Stimulated activated CD4-positive, alpha-beta T cell treated with anti-CD3 and anti-CD28 coated beads, Interleukin-2, amount 100 ng/mL, for 24 hours (primary cell): ENCODE results near the gene KRT5.

Experiments
- DNase-seq, 2 donors: peaks; one replicate each; pipeline ENCODE4 v3.0.0-alpha.2; 2020

The KRT5 gene

GRCh38 chr12:52519826-52520662, at the start of gene KRT5:
Gene KRT5 (minus strand): TSS chr12:52520394. CDS start chr12:52520296, 98 bp downstream.
- DNase-seq = no peak

- DNase-seq = no peak
Measured at GRCh38 chr12:52568111-52568510, 47.9 kb upstream of the KRT5 start.

GRCh38 chr12:52566847-52567291, 46.7 kb upstream of the KRT5 start:
- no peak for DNase-seq

GRCh38 chr12:52564582-52564981, 44.4 kb upstream of the KRT5 start:
- DNase-seq = no peak

GRCh38 chr12:52561880-52562449, 41.8 kb upstream of the KRT5 start:
- no peak for DNase-seq

GRCh38 chr12:52559979-52560378, 39.8 kb upstream of the KRT5 start:
- DNase-seq = no peak

GRCh38 chr12:52558781-52559445, 38.7 kb upstream of the KRT5 start:
- no peak for DNase-seq

- DNase-seq = no peak
Measured at GRCh38 chr12:52557476-52557875, 37.3 kb upstream of the KRT5 start.

GRCh38 chr12:52555577-52555976, 35.4 kb upstream of the KRT5 start:
- DNase-seq = no peak

GRCh38 chr12:52552681-52553195, 32.5 kb upstream of the KRT5 start, which contains the start of gene KRT71:
Gene KRT71 (minus strand): TSS chr12:52553145. CDS start chr12:52553077, 68 bp downstream.
- DNase-seq = no peak

GRCh38 chr12:52552055-52552454, 31.9 kb upstream of the KRT5 start:
- no peak for DNase-seq

- DNase-seq = no peak
Measured at GRCh38 chr12:52551216-52551865, 31.1 kb upstream of the KRT5 start.

- no peak for DNase-seq
Measured at GRCh38 chr12:52546126-52546525, 25.9 kb upstream of the KRT5 start.

- no peak for DNase-seq
Measured at GRCh38 chr12:52543985-52544883, 24.0 kb upstream of the KRT5 start.

GRCh38 chr12:52542785-52543318, 22.7 kb upstream of the KRT5 start:
- no peak for DNase-seq

- no peak for DNase-seq
Measured at GRCh38 chr12:52542157-52542556, 22.0 kb upstream of the KRT5 start.

- no peak for DNase-seq
Measured at GRCh38 chr12:52541709-52542108, 21.5 kb upstream of the KRT5 start.

GRCh38 chr12:52540531-52540930, 20.3 kb upstream of the KRT5 start:
- DNase-seq = no peak

- no peak for DNase-seq
Measured at GRCh38 chr12:52539821-52540173, 19.6 kb upstream of the KRT5 start.

GRCh38 chr12:52539083-52539820, 19.1 kb upstream of the KRT5 start:
- DNase-seq = no peak

- no peak for DNase-seq
Measured at GRCh38 chr12:52537101-52537500, 16.9 kb upstream of the KRT5 start.
